Cardiac muscle cell (in vitro differentiated cells and primary cell): ENCODE measurements around the gene SNED1. TPM values are rescaled to one million over a fixed set of nuclear protein-coding genes. Genes with fewer than 3 reads are reported as not detected.

Experiments
- DNase-seq, 2 donors: peaks; one replicate each; pipeline versions ENCODE4 v3.0.0 to v3.0.0-alpha.2; 2010 to 2017; ENCODE audit warnings: low read depth in 1 of 2, low spot score in 1 of 2
- H3K27ac ChIP-seq: fragments of 200-600 bp; sonication (generic); 2 replicates; pipeline ENCODE4 v1.5.1; 2016
- H3K27me3 ChIP-seq: fragments of 200-600 bp; sonication (generic); 2 replicates; pipeline ENCODE4 v1.6.0; 2016; ENCODE audit warnings: control low read depth
- H3K36me3 ChIP-seq: fragments of 200-600 bp; sonication (generic); 2 replicates; pipeline ENCODE4 v1.5.1; 2016; ENCODE audit warnings: control low read depth
- H3K4me1 ChIP-seq: fragments of 200-600 bp; sonication (generic); 2 replicates; pipeline ENCODE4 v1.8.1; 2017; ENCODE audit warnings: low read depth, mild to moderate bottlenecking, mixed run types
- H3K4me3 ChIP-seq: fragments of 200-600 bp; sonication (generic); 2 replicates; pipeline ENCODE4 v1.5.1; 2016; ENCODE audit warnings: mild to moderate bottlenecking
- H3K9me3 ChIP-seq: fragments of 200-600 bp; sonication (generic); 2 replicates; pipeline ENCODE4 v1.5.1; 2017; ENCODE audit warnings: low read depth, mild to moderate bottlenecking, control low read depth
- polyA plus RNA-seq: library from polyadenylated mRNA; unstranded; fragments of >200 nt; fragmentation: Nextera tagmentation; extraction: Ambion mirVana; gene quantifications from 2 replicates; pipeline ENCODE4 v1.2.1, GENCODE V29; 2016
- total RNA-seq: library from RNA; depleted of rRNA; stranded (reverse); fragments of >200 nt; gene quantifications from 2 replicates; pipeline ENCODE4 v1.2.3, GENCODE V29; 2016
- TF ChIP-seq, protein P1 (sequence below): IDR thresholded peaks from 2 replicates; pipeline ENCODE4 v1.5.1; 2012; ENCODE audit warnings: low read depth, mild to moderate bottlenecking, low read length

Gene SNED1
- total and polyA plus RNA-seq, 2 experiments from 2014 or later: 0.09 to 0.76 TPM

GRCh38 chr2:240966457-240966905, 31.9 kb upstream of the SNED1 start:
- H3K9me3 ChIP-seq: no peaks in the 10 kb centered on the region
- no peaks in the 10 kb centered on the region for H3K36me3 ChIP-seq
- no peaks in the 10 kb centered on the region for H3K27me3 ChIP-seq
- TF ChIP-seq, protein P1, sequence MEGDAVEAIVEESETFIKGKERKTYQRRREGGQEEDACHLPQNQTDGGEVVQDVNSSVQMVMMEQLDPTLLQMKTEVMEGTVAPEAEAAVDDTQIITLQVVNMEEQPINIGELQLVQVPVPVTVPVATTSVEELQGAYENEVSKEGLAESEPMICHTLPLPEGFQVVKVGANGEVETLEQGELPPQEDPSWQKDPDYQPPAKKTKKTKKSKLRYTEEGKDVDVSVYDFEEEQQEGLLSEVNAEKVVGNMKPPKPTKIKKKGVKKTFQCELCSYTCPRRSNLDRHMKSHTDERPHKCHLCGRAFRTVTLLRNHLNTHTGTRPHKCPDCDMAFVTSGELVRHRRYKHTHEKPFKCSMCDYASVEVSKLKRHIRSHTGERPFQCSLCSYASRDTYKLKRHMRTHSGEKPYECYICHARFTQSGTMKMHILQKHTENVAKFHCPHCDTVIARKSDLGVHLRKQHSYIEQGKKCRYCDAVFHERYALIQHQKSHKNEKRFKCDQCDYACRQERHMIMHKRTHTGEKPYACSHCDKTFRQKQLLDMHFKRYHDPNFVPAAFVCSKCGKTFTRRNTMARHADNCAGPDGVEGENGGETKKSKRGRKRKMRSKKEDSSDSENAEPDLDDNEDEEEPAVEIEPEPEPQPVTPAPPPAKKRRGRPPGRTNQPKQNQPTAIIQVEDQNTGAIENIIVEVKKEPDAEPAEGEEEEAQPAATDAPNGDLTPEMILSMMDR: no peak
- no peak for DNase-seq
- no peak overlapping the region for H3K27ac ChIP-seq
- no peak overlapping the region for H3K4me3 ChIP-seq
- H3K4me1 ChIP-seq: peaks cover 4% of the 10 kb centered on the region

GRCh38 chr2:240966906-240967680, 31.3 kb upstream of the SNED1 start:
- no peaks in the 10 kb centered on the region for H3K9me3 ChIP-seq
- no peak overlapping the region for H3K27ac ChIP-seq
- H3K4me3 ChIP-seq: no peak overlapping the region
- TF ChIP-seq, protein P1: no peak
- DNase-seq: no peak
- H3K36me3 ChIP-seq: no peaks in the 10 kb centered on the region
- H3K27me3 ChIP-seq: no peaks in the 10 kb centered on the region
- H3K4me1 ChIP-seq: peaks cover 4% of the 10 kb centered on the region

GRCh38 chr2:240967681-240968621, 30.5 kb upstream of the SNED1 start:
- Histone ChIP-seq H3K36me3 (no peaks in the 10 kb centered on the region), H3K4me3 (no peak overlapping the region), H3K9me3 (no peaks in the 10 kb centered on the region), H3K27ac (no peak overlapping the region), H3K27me3 (no peaks in the 10 kb centered on the region), H3K4me1 (no peaks in the 10 kb centered on the region)
- no peak for DNase-seq
- TF ChIP-seq, protein P1: no peak

DNA sequence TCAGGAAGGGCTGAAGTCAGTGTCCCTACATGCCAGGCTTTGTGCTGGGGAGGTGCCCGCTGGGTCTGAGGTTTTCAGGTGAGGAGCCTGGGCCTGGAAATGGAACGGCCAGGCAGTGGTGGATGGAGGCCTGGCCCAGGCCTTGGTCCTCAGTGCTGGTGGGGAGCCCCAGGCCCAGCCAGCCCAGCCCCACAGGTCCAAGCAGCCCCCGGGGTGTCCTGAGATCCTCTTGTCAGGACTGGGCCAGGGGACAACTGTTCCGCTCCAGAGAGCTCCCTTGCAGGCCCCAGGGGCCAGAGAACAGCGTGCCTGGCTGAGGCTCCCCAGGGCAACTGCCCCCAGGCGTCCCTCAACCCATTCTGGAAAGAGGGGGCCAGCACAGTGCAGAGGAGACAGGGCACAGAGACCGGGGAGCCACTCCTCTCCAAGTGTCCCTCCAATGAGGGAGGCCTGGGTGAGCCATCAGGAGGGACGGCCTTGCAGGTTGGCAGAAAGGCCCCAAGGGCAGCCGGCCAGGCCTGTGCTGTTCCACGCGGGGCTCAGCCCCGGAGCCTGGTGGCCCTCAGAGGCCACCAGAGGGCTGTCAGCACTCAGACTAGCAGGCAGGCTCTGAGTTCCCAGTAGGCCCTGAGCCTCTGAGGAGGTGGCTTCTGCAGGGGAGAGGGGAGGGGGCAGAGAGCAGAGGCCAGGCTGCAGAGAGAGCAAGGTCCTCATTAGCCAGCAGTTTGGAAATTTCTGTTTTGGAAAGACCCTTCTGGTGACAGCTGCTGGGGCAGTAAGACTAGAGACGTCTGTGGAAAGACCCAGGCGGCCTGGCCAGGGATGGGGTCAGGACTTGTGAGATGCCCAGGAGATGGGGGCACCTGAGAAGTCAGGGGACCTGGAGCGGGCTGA, 29.4 kb upstream of the SNED1 start:
- Histone ChIP-seq H3K27ac (no peak overlapping the region), H3K4me1 (no peaks in the 10 kb centered on the region), H3K9me3 (no peaks in the 10 kb centered on the region), H3K36me3 (no peaks in the 10 kb centered on the region), H3K27me3 (no peaks in the 10 kb centered on the region), H3K4me3 (no peak overlapping the region)
- peak in 1 of 2 donors; percentile 59 for DNase-seq
- TF ChIP-seq, protein P1: no peak

GRCh38 chr2:240970104-240970503, 28.3 kb upstream of the SNED1 start:
- no peaks in the 10 kb centered on the region for H3K36me3 ChIP-seq
- H3K9me3 ChIP-seq: no peaks in the 10 kb centered on the region
- no peak for DNase-seq
- peaks cover 4% of the 10 kb centered on the region for H3K27me3 ChIP-seq
- no peak overlapping the region for H3K27ac ChIP-seq
- no peaks in the 10 kb centered on the region for H3K4me1 ChIP-seq
- H3K4me3 ChIP-seq: no peak overlapping the region
- TF ChIP-seq, protein P1: no peak
